ENCODE data around the gene INPP4B.

The INPP4B gene

DNA sequence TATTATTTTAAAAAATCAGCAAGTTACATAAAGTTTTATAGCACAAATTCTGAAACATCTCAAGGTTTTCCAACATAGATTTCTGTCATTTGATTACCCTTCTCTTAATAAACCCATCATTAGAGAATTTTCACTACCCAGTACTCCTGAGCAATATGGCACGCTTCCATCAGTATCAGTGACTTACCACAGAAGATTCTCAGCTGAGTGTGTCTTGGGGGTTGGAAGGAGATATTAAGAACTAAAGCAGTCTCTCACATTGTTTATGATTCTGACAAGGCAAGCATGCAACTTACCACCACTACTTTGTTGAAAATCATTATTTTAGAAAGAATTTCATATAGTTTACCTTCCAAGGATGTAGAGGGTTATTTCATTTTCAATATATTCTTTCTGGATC lies 67.7 kb downstream of the INPP4B start:
- Histone ChIP-seq H3K9me3 (ENCODE audit: control insufficient read depth, low read depth, low read length) (no peaks in the 10 kb centered on the region), H3K4me3 (ENCODE audit: low read length) (no peak overlapping the region), H3K27ac (ENCODE audit: low read length) (no peak overlapping the region), H3K9ac (ENCODE audit: low read length) (no peak overlapping the region), H3K4me1 (ENCODE audit: control insufficient read depth, low read depth, low read length) (no peaks in the 10 kb centered on the region), H3K36me3 (ENCODE audit: control insufficient read depth, low read depth, low read length) (no peaks in the 10 kb centered on the region), H3K27me3 (ENCODE audit: control insufficient read depth, insufficient read depth, low read length) (no peaks in the 10 kb centered on the region)

DNA sequence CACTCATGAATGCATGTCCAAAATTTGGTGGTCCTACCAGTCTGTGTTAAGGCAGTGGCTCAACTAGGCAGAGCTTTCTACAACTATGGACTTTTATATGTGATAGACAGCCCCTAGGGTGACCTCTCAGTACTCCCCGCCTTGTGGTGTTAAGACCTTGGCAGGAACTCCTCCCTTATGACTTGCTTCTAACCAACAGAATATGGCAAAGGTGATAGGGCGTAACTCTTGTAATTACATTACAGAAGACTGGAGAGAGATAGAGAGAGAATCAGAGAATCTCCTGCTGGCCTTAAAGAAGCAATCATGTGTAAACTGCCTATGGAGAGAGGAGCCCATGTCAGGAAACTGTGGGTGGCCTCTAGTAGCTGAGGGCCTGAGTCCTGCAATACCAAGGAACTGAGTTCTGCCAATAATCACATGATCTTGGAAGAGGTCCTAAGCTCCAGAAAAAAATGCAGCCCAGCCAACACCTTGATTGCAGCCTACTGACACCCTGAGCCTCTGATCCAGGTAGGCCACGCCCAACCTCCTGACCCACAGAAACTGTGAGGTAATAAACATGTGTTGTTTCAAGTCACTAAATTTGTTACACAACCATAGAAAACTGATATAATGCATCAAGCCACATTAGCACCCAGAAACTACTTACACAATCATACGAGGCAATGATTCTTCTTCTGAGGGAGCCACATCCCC lies 68.9 kb downstream of the INPP4B start:
- Histone ChIP-seq H3K9me3 (ENCODE audit: control insufficient read depth, low read depth, low read length) (no peaks in the 10 kb centered on the region), H3K27ac (ENCODE audit: low read length) (no peak overlapping the region), H3K36me3 (ENCODE audit: control insufficient read depth, low read depth, low read length) (no peaks in the 10 kb centered on the region), H3K9ac (ENCODE audit: low read length) (no peak overlapping the region), H3K4me3 (ENCODE audit: low read length) (no peak overlapping the region), H3K27me3 (ENCODE audit: control insufficient read depth, insufficient read depth, low read length) (no peaks in the 10 kb centered on the region), H3K4me1 (ENCODE audit: control insufficient read depth, low read depth, low read length) (no peaks in the 10 kb centered on the region)

DNA sequence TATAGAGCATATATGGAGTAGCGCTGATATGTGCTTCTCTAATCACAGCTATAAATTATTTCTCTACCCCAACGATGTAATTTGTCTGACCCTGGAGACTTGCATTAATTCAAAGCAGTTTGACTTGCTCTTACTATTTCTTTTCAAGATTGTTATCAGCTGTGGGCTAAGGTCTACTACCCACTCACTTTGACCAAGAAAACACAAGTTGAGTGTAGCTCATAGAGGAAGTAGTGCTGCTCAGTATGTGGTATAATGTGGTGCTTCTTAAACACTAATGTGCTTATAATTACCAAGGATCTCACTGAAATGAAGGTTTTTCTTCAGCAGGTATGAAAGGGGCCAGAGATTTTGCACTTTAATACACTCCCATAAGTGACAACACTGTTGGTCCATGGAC lies 70.1 kb downstream of the INPP4B start:
- no peaks in the 10 kb centered on the region for H3K4me1 ChIP-seq (ENCODE audit: control insufficient read depth, low read depth, low read length)
- no peaks in the 10 kb centered on the region for H3K36me3 ChIP-seq (ENCODE audit: control insufficient read depth, low read depth, low read length)

DNA sequence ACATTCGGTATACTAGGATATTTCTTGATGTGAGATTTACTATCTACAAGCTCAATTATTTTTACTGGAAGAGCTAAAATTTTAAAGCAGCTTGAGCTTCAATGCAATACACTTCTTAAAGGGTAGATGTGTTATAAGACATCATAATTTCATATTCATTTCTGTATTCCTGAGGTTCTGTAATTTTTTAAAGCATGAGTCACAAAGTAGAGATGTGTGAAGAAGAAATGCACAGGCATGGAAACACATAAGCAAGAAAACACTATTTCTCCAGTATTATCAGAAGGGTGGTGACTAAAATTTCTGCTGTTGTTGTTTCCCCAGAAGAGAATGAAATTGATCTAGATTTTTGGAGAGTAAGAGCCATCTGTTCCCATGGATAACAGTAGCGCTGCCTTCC lies 72.6 kb downstream of the INPP4B start:
- Histone ChIP-seq H3K9me3 (ENCODE audit: control insufficient read depth, low read depth, low read length) (no peaks in the 10 kb centered on the region), H3K36me3 (ENCODE audit: control insufficient read depth, low read depth, low read length) (no peaks in the 10 kb centered on the region), H3K4me3 (ENCODE audit: low read length) (no peak overlapping the region), H3K9ac (ENCODE audit: low read length) (no peak overlapping the region), H3K27ac (ENCODE audit: low read length) (no peak overlapping the region), H3K27me3 (ENCODE audit: control insufficient read depth, insufficient read depth, low read length) (no peaks in the 10 kb centered on the region), H3K4me1 (ENCODE audit: control insufficient read depth, low read depth, low read length) (no peaks in the 10 kb centered on the region)

More for the DNA sequence above, 70.1 kb downstream of the INPP4B start:
- H3K4me3 ChIP-seq (ENCODE audit: low read length) = no peak overlapping the region
- H3K9ac ChIP-seq (ENCODE audit: low read length) = no peak overlapping the region
- no peaks in the 10 kb centered on the region for H3K27me3 ChIP-seq (ENCODE audit: control insufficient read depth, insufficient read depth, low read length)
- H3K9me3 ChIP-seq (ENCODE audit: control insufficient read depth, low read depth, low read length) = no peaks in the 10 kb centered on the region
- H3K27ac ChIP-seq (ENCODE audit: low read length) = no peak overlapping the region

DNA sequence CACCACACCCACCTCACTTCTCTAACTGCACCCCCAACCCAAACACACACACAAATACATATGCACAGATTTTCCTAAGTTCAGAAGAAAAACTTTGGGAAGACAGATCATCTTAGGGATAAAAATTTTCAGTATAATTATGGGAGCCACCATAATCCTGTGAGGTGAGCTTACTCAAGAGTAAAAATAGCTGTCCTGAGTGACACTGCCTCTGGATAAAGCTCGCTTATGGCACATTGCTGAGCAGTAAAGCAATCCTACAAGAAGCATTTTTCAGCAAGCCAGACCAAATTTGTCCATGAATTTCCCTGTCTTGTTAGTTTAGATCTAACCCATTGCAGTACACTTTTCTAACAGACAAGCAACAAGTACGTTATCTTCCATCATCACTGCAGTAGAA lies 83.8 kb downstream of the INPP4B start:
- H3K9me3 ChIP-seq (ENCODE audit: control insufficient read depth, low read depth, low read length) = no peaks in the 10 kb centered on the region
- H3K4me3 ChIP-seq (ENCODE audit: low read length) = no peak overlapping the region
- H3K9ac ChIP-seq (ENCODE audit: low read length) = no peak overlapping the region
- no peaks in the 10 kb centered on the region for H3K4me1 ChIP-seq (ENCODE audit: control insufficient read depth, low read depth, low read length)
- no peaks in the 10 kb centered on the region for H3K36me3 ChIP-seq (ENCODE audit: control insufficient read depth, low read depth, low read length)
- no peaks in the 10 kb centered on the region for H3K27me3 ChIP-seq (ENCODE audit: control insufficient read depth, insufficient read depth, low read length)
- no peak overlapping the region for H3K27ac ChIP-seq (ENCODE audit: low read length)

DNA sequence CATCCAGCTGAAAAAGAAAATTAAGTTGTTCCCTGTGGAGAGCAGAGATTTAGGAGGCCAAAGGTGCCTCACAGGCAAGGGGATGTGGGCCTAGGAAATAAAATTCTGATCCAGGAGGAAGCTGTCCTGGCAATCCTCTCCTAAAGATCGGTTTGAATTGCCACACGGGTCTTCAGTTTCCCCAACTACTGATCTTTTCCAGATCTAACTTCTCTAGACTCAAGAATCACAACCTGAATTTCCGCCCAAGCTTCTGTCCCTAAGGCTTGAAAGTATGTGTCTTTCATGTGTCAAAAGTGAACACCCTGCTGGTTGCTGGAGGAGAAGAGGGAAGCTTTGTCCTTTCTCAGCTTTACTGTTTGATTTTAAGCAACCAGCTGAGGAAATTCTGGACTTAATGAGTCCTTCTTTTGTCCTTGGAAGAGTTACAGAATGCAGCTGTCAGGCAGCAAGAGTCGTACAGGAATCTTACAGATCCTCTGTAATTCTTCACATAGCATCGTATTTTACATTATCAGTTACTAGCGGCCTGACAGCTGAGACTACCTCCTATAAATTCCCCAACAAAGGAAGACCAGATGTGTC lies 93.8 kb downstream of the INPP4B start:
- H3K27ac ChIP-seq (ENCODE audit: low read length) = no peak overlapping the region
- H3K4me3 ChIP-seq (ENCODE audit: low read length) = no peak overlapping the region

DNA sequence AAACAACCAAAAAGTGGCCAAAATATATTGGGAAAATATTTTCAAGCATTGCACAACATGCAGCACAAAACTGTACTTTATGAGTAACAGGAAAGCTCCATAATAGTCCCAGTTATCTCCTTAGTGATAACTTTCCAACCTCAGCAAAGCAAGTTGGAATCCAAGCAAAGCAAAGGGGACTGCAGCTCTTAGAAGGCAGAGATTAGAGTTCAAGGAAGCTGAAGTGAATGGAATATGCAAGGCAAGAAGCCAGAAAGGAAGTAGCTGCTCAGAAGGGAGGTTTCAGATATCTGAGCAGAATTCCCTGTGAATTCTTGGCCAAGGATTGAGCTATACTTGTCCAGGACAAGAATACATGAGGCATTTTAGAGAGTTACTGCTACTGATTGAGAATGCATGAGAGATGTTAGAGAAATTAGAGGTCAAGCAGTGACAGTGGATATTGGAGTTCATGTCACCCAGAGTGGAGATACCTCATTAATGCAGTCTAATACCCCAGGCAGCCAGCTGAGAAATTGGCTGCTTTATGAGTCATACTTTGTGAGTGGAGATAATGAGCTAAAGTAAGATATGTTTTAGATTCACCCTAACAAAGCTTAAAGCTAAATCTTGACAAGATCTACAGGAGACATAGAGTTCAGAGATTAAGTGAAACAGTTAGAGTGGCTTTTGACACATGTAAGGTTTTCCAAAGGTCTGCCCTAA lies 102.8 kb downstream of the INPP4B start:
- H3K9ac ChIP-seq (ENCODE audit: low read length) = no peak overlapping the region
- H3K4me3 ChIP-seq (ENCODE audit: low read length) = no peak overlapping the region
- H3K27ac ChIP-seq (ENCODE audit: low read length) = no peak overlapping the region
- no peaks in the 10 kb centered on the region for H3K36me3 ChIP-seq (ENCODE audit: control insufficient read depth, low read depth, low read length)
- H3K9me3 ChIP-seq (ENCODE audit: control insufficient read depth, low read depth, low read length) = no peaks in the 10 kb centered on the region
- H3K27me3 ChIP-seq (ENCODE audit: control insufficient read depth, insufficient read depth, low read length) = no peaks in the 10 kb centered on the region
- H3K4me1 ChIP-seq (ENCODE audit: control insufficient read depth, low read depth, low read length) = no peaks in the 10 kb centered on the region

More for the DNA sequence above, 93.8 kb downstream of the INPP4B start:
- Histone ChIP-seq H3K27me3 (ENCODE audit: control insufficient read depth, insufficient read depth, low read length) (no peaks in the 10 kb centered on the region), H3K9me3 (ENCODE audit: control insufficient read depth, low read depth, low read length) (no peaks in the 10 kb centered on the region), H3K4me1 (ENCODE audit: control insufficient read depth, low read depth, low read length) (no peaks in the 10 kb centered on the region), H3K36me3 (ENCODE audit: control insufficient read depth, low read depth, low read length) (no peaks in the 10 kb centered on the region), H3K9ac (ENCODE audit: low read length) (no peak overlapping the region)

DNA sequence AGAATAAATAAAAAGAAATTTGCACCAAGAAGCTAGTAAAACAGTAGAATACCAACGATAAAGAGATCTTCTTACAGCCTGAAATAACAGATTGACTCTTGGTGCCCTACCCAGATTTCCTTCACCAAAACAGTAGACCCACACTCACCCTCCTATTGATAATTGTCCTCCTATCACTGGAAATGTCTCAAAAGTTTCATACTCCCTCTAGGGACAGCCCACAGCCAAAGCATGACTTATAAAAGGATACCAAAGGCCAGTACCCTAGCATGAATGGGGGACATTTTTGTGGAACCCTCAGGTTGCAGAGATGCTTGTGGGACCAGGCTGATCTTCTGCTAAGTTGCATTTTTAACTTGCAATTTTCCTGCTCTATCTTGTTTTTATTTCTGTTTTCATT lies 104.1 kb downstream of the INPP4B start:
- no peaks in the 10 kb centered on the region for H3K27me3 ChIP-seq (ENCODE audit: control insufficient read depth, insufficient read depth, low read length)
- no peaks in the 10 kb centered on the region for H3K36me3 ChIP-seq (ENCODE audit: control insufficient read depth, low read depth, low read length)
- H3K4me1 ChIP-seq (ENCODE audit: control insufficient read depth, low read depth, low read length) = no peaks in the 10 kb centered on the region
- no peak overlapping the region for H3K9ac ChIP-seq (ENCODE audit: low read length)
- H3K27ac ChIP-seq (ENCODE audit: low read length) = no peak overlapping the region
- no peaks in the 10 kb centered on the region for H3K9me3 ChIP-seq (ENCODE audit: control insufficient read depth, low read depth, low read length)
- no peak overlapping the region for H3K4me3 ChIP-seq (ENCODE audit: low read length)

DNA sequence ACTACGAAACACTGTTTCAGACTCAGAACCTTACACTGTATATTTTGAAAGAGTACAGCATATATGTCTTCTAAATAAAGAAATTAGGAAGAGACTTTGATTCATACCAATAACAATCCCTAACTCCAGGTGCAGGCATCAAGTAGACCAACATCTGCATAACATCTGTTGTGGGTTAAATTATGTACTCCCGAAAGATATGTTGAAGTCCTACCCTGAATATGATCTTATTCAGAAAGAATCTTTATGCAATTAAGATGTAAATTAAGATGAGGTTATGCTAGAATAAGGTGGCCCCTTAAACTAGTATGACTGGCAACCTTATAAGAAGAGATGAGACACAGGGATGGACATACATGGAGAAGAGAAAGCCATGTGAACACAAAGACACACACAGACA lies 117.9 kb downstream of the INPP4B start:
- H3K36me3 ChIP-seq (ENCODE audit: control insufficient read depth, low read depth, low read length) = no peaks in the 10 kb centered on the region
- no peaks in the 10 kb centered on the region for H3K9me3 ChIP-seq (ENCODE audit: control insufficient read depth, low read depth, low read length)
- H3K9ac ChIP-seq (ENCODE audit: low read length) = no peak overlapping the region
- H3K4me1 ChIP-seq (ENCODE audit: control insufficient read depth, low read depth, low read length) = no peaks in the 10 kb centered on the region
- H3K27ac ChIP-seq (ENCODE audit: low read length) = no peak overlapping the region
- H3K27me3 ChIP-seq (ENCODE audit: control insufficient read depth, insufficient read depth, low read length) = no peaks in the 10 kb centered on the region
- H3K4me3 ChIP-seq (ENCODE audit: low read length) = no peak overlapping the region

DNA sequence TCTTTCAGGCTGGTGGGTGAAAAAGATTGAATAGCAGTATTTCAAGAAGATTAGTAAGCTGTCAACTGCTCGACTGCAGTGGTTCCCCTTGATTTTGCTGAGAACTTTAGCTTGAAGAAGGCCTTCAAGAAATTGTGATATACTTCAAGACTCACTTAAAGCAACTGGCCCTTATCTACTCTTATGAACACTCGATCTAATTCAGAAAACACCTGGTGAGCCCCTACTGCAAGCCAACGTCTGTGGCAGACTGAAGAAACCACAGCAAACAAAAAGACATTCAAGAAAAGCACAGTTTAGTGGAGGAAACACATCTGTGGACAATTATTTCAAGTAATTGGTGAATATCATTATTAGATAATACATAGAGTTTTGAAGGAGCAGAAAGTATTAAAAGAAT lies 119.0 kb downstream of the INPP4B start:
- no peaks in the 10 kb centered on the region for H3K27me3 ChIP-seq (ENCODE audit: control insufficient read depth, insufficient read depth, low read length)
- no peak overlapping the region for H3K9ac ChIP-seq (ENCODE audit: low read length)

DNA sequence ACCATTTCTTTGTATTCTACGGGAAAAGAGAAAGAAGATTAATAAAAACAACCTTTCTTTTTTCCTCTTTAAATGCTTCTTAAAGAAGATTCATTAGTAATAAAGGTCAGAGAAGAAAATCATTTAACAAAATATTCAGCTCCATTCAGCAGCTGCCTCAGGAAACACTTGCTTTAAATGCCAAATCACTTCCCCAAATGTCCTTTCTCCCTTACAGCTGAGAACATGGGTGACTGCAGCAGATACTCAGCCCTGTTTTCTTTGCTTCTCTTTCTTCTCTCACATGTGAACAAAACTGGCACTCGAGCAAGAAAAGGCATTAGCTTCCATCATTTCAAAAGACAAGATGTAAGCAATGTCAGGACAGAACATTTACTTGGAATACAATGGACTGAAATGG lies 120.2 kb downstream of the INPP4B start:
- Histone ChIP-seq H3K4me3 (ENCODE audit: low read length) (no peak overlapping the region), H3K27me3 (ENCODE audit: control insufficient read depth, insufficient read depth, low read length) (no peaks in the 10 kb centered on the region), H3K9me3 (ENCODE audit: control insufficient read depth, low read depth, low read length) (no peaks in the 10 kb centered on the region), H3K27ac (ENCODE audit: low read length) (no peak overlapping the region), H3K36me3 (ENCODE audit: control insufficient read depth, low read depth, low read length) (no peaks in the 10 kb centered on the region), H3K4me1 (ENCODE audit: control insufficient read depth, low read depth, low read length) (no peaks in the 10 kb centered on the region), H3K9ac (ENCODE audit: low read length) (no peak overlapping the region)

More for the DNA sequence above, 119.0 kb downstream of the INPP4B start:
- H3K4me3 ChIP-seq (ENCODE audit: low read length) = no peak overlapping the region
- no peaks in the 10 kb centered on the region for H3K4me1 ChIP-seq (ENCODE audit: control insufficient read depth, low read depth, low read length)
- no peaks in the 10 kb centered on the region for H3K9me3 ChIP-seq (ENCODE audit: control insufficient read depth, low read depth, low read length)
- H3K36me3 ChIP-seq (ENCODE audit: control insufficient read depth, low read depth, low read length) = no peaks in the 10 kb centered on the region
- H3K27ac ChIP-seq (ENCODE audit: low read length) = no peak overlapping the region

DNA sequence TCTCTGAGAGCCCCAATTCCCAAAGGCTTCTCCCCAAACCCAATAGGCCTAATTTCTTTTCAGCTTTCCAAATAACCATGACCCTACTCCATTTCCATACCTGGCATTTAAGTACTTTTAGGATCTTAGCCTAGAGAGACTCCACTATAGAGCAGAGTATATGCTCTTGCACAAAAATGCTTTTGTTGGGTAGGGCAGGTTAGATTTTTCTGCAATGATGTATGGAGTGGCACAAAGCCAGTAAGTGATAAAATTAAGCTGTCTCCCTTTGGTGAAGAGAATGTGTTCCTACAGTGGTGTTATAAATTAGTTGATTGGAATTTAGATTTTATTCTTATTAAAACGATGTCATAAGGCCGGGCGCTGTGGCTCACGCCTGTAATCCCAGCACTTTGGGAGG lies 124.9 kb downstream of the INPP4B start:
- no peaks in the 10 kb centered on the region for H3K36me3 ChIP-seq (ENCODE audit: control insufficient read depth, low read depth, low read length)
- H3K4me1 ChIP-seq (ENCODE audit: control insufficient read depth, low read depth, low read length) = no peaks in the 10 kb centered on the region
- H3K9me3 ChIP-seq (ENCODE audit: control insufficient read depth, low read depth, low read length) = no peaks in the 10 kb centered on the region
- H3K4me3 ChIP-seq (ENCODE audit: low read length) = no peak overlapping the region
- peaks cover 9% of the 10 kb centered on the region for H3K27me3 ChIP-seq (ENCODE audit: control insufficient read depth, insufficient read depth, low read length)
- no peak overlapping the region for H3K27ac ChIP-seq (ENCODE audit: low read length)
- H3K9ac ChIP-seq (ENCODE audit: low read length) = no peak overlapping the region

Measured in iPS-18a (cell line).